Lower lobe of right lung (tissue), 2 donors: ENCODE measurements around the gene DDN. TPM values are rescaled to one million over a fixed set of nuclear protein-coding genes. Genes with fewer than 3 reads are reported as not detected.

ENCODE experiments used
- ATAC-seq, 2 donors: fragments of 200-7000 bp; cut with Tn5 transposase; one replicate each; pipeline ENCODE4 v1.9.1; 2020 to 2022; ENCODE audit warnings: mild to moderate bottlenecking in 2 of 2, moderate library complexity in 2 of 2
- DNase-seq: peaks from one replicate; pipeline ENCODE4 v3.0.0-alpha.2; 2020
- H3K27ac ChIP-seq: fragments of 200-600 bp; one replicate; pipeline ENCODE4 v1.8.0; 2022
- H3K27me3 ChIP-seq: fragments of 200-600 bp; one replicate; pipeline ENCODE4 v1.8.0; 2022; ENCODE audit warnings: low read depth
- H3K36me3 ChIP-seq: fragments of 200-600 bp; one replicate; pipeline ENCODE4 v1.8.0; 2022; ENCODE audit warnings: mild to moderate bottlenecking
- H3K4me1 ChIP-seq: fragments of 200-600 bp; one replicate; pipeline ENCODE4 v1.8.0; 2022
- H3K4me3 ChIP-seq: fragments of 200-600 bp; one replicate; pipeline ENCODE4 v1.8.0; 2022; ENCODE audit warnings: mild to moderate bottlenecking
- H3K9me3 ChIP-seq: fragments of 200-600 bp; one replicate; pipeline ENCODE4 v1.8.0; 2022
- CTCF ChIP-seq: fragments of 200-600 bp; IDR thresholded peaks from one replicate; pipeline ENCODE4 v1.8.0; 2022; ENCODE audit warnings: antibody characterized with exemption, mild to moderate bottlenecking
- intact Hi-C: fragments of 100-400 bp; cut with DNase I; formaldehyde crosslinking; loops from one replicate; pipeline ENCODE4 v1.11.0; 2022
- total RNA-seq: library from RNA; stranded (reverse); fragmentation: NEBNext Ultra II Directional; extraction: Animal tissue kit (Norgen Biotek cat#: 25700); gene quantifications from one replicate; pipeline ENCODE4 v1.2.1, GENCODE V29; 2021
- donor health status: DM: no; HTN: yes; CAD: no; lungs with severe emphysema.

The DDN gene
- total RNA-seq, 1 donor from 2014 or later: not detected

GRCh38 chr12:48958049-48958388 is 41.2 kb downstream of the DDN start:
- H3K4me1 ChIP-seq: peaks cover 31% of the 10 kb centered on the region
- H3K36me3 ChIP-seq: peaks cover 13% of the 10 kb centered on the region
- intact Hi-C loops: no loop called here
- H3K27ac ChIP-seq: peak overlapping the region; percentile 91
- ATAC-seq: no peak
- H3K9me3 ChIP-seq: no peaks in the 10 kb centered on the region
- no peak for DNase-seq
- no peak for TF ChIP-seq CTCF
- peak overlapping the region; percentile 100 for H3K4me3 ChIP-seq
- no peaks in the 10 kb centered on the region for H3K27me3 ChIP-seq

- Histone ChIP-seq H3K36me3 (peaks cover 20% of the 10 kb centered on the region), H3K27ac (peak within 1 kb of the TSS; percentile 91), H3K9me3 (no peaks in the 10 kb centered on the region), H3K27me3 (no peaks in the 10 kb centered on the region), H3K4me1 (peaks cover 31% of the 10 kb centered on the region), H3K4me3 (peak within 1 kb of the TSS; percentile 100)
- DNase-seq: peak; percentile 97
- no peak for TF ChIP-seq CTCF
- ATAC-seq: peak; percentile 96 to 97
- intact Hi-C loops: no loop called here
Measured at GRCh38 chr12:48957141-48958048, 41.8 kb downstream of the DDN start, which contains the start of gene ARF3. ARF3 (minus strand) TSS chr12:48957487; CDS start chr12:48941095, 16,392 bp downstream.

GRCh38 chr12:48956279-48957140 is 42.7 kb downstream of the DDN start:
- no peaks in the 10 kb centered on the region for H3K9me3 ChIP-seq
- H3K36me3 ChIP-seq: peaks cover 28% of the 10 kb centered on the region
- TF ChIP-seq CTCF: no peak
- H3K27me3 ChIP-seq: no peaks in the 10 kb centered on the region
- DNase-seq: peak; percentile 82
- peak; percentile 90 to 92 for ATAC-seq
- peaks cover 31% of the 10 kb centered on the region for H3K4me1 ChIP-seq
- intact Hi-C loops: no loop called here
- peak overlapping the region; percentile 100 for H3K4me3 ChIP-seq
- H3K27ac ChIP-seq: peak overlapping the region; percentile 91

GRCh38 chr12:48954841-48955501 is 44.2 kb downstream of the DDN start:
- no peak for TF ChIP-seq CTCF
- ATAC-seq: peak in 1 of 2 donors; percentile 1
- DNase-seq: no peak
- H3K4me3 ChIP-seq: no peak overlapping the region
- H3K9me3 ChIP-seq: no peaks in the 10 kb centered on the region
- no peaks in the 10 kb centered on the region for H3K27me3 ChIP-seq
- intact Hi-C loops: no loop called here
- H3K4me1 ChIP-seq: peaks cover 31% of the 10 kb centered on the region
- peaks cover 29% of the 10 kb centered on the region for H3K36me3 ChIP-seq
- no peak overlapping the region for H3K27ac ChIP-seq

GRCh38 chr12:48954061-48954460 is 45.1 kb downstream of the DDN start:
- H3K27ac ChIP-seq: no peak overlapping the region
- H3K4me1 ChIP-seq: peaks cover 31% of the 10 kb centered on the region
- intact Hi-C loops: no loop called here

More at GRCh38 chr12:48954061-48954460, 45.1 kb downstream of the DDN start:
- no peak for DNase-seq
- Histone ChIP-seq H3K27me3 (no peaks in the 10 kb centered on the region), H3K4me3 (no peak overlapping the region), H3K9me3 (no peaks in the 10 kb centered on the region), H3K36me3 (peaks cover 29% of the 10 kb centered on the region)
- no peak for TF ChIP-seq CTCF
- no peak for ATAC-seq
